Thyroid gland (tissue), 4 donors: ENCODE measurements around the gene LCN10.

Source experiments
- POLR2A ChIP-seq, 2 donors: fragments of 450-650 bp; IDR thresholded peaks; one replicate each; pipeline ENCODE4 v1.6.1; 2017; ENCODE audit warnings: antibody characterized with exemption in 2 of 2, mild to moderate bottlenecking in 2 of 2, moderate library complexity in 1 of 2
- TF ChIP-seq, protein P1 (sequence below), 6 experiments: fragments of 200-600 bp in 3 of 6; fragments of 450-650 bp in 3 of 6; sonication (generic) in 3 of 6; IDR thresholded peaks; one replicate each; pipeline ENCODE4 v1.5.1; 2016 to 2019; ENCODE audit warnings: antibody characterized with exemption in 6 of 6, mild to moderate bottlenecking in 2 of 6, inconsistent platforms in 1 of 6, moderate library complexity in 1 of 6

DNA sequence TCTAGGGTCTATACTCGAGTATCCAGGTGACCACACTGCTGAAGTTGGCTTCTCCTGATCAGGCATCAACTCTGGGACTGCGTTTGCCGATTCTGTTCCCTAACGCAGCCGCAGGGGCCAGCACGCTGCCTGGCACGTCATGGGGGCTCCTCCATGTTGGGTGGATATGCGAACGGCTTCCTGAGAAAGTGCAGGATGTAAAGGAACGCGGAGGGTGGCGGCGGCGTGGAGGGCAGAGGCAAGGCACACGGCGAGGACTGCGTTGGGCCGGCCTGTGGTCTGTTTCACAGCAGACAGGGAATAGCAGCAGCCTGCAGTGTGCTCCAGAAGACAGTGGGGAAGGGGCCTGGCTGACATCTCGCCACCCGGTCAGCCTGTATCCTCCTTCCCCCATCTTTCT lies 3.8 kb downstream of the LCN10 start:
- TF ChIP-seq, protein P1, sequence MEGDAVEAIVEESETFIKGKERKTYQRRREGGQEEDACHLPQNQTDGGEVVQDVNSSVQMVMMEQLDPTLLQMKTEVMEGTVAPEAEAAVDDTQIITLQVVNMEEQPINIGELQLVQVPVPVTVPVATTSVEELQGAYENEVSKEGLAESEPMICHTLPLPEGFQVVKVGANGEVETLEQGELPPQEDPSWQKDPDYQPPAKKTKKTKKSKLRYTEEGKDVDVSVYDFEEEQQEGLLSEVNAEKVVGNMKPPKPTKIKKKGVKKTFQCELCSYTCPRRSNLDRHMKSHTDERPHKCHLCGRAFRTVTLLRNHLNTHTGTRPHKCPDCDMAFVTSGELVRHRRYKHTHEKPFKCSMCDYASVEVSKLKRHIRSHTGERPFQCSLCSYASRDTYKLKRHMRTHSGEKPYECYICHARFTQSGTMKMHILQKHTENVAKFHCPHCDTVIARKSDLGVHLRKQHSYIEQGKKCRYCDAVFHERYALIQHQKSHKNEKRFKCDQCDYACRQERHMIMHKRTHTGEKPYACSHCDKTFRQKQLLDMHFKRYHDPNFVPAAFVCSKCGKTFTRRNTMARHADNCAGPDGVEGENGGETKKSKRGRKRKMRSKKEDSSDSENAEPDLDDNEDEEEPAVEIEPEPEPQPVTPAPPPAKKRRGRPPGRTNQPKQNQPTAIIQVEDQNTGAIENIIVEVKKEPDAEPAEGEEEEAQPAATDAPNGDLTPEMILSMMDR (IDR thresholded peaks at IDR 0.05) = no peak
- no peak for TF ChIP-seq POLR2A (IDR thresholded peaks at IDR 0.05)
